ENCODE measurements around the gene ZSWIM5. TPM values are rescaled to one million over a fixed set of nuclear protein-coding genes. Genes with fewer than 3 reads are reported as not detected.

Gene ZSWIM5
- total RNA-seq, 2 donors from 2014 or later, result 3.6 to 4.4 TPM

- H3K4me1 ChIP-seq, result no peaks in the 10 kb centered on the region
- intact Hi-C loops (cut with DNase I), result no loop called here
- no peaks in the 10 kb centered on the region for H3K9me3 ChIP-seq
- H3K4me3 ChIP-seq, result no peak overlapping the region
- 92 to 95% methylated on average over 1 of the region's 1 CpG for WGBS, 2 donors
- H3K27me3 ChIP-seq, result no peaks in the 10 kb centered on the region
- no peak for ATAC-seq
- no peak overlapping the region for H3K27ac ChIP-seq
- peaks cover 4 to 15% of the 10 kb centered on the region in 2 donors for H3K36me3 ChIP-seq (replicated peaks in 1 of 2; ENCODE audit: insufficient read depth in 1 of 2, low read depth in 2 of 2)
- TF ChIP-seq, protein P1, sequence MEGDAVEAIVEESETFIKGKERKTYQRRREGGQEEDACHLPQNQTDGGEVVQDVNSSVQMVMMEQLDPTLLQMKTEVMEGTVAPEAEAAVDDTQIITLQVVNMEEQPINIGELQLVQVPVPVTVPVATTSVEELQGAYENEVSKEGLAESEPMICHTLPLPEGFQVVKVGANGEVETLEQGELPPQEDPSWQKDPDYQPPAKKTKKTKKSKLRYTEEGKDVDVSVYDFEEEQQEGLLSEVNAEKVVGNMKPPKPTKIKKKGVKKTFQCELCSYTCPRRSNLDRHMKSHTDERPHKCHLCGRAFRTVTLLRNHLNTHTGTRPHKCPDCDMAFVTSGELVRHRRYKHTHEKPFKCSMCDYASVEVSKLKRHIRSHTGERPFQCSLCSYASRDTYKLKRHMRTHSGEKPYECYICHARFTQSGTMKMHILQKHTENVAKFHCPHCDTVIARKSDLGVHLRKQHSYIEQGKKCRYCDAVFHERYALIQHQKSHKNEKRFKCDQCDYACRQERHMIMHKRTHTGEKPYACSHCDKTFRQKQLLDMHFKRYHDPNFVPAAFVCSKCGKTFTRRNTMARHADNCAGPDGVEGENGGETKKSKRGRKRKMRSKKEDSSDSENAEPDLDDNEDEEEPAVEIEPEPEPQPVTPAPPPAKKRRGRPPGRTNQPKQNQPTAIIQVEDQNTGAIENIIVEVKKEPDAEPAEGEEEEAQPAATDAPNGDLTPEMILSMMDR (IDR thresholded peaks at IDR 0.05), result no peak
- no peak for TF ChIP-seq POLR2A (IDR thresholded peaks at IDR 0.05)
- no peak for DNase-seq
These were observed 232.8 kb downstream of the ZSWIM5 start for GRCh38 chr1:44973645-44974044.

- intact Hi-C loops (cut with DNase I), result no loop called here
- H3K4me3 ChIP-seq, result no peak overlapping the region
- H3K36me3 ChIP-seq (replicated peaks in 1 of 2; ENCODE audit: insufficient read depth in 1 of 2, low read depth in 2 of 2), result peaks cover 0 to under 1% of the 10 kb centered on the region in 2 donors
- H3K27ac ChIP-seq, result no peak overlapping the region
- TF ChIP-seq, protein P1 (IDR thresholded peaks at IDR 0.05), result no peak
- no peak for TF ChIP-seq POLR2A (IDR thresholded peaks at IDR 0.05)
- H3K27me3 ChIP-seq, result no peaks in the 10 kb centered on the region
- H3K9me3 ChIP-seq, result no peaks in the 10 kb centered on the region
- DNase-seq (no peak), ATAC-seq (no peak)
- no peaks in the 10 kb centered on the region for H3K4me1 ChIP-seq
- WGBS, 2 donors, result 37 to 44% methylated on average over 4 of the region's 4 CpGs
These were observed 236.1 kb downstream of the ZSWIM5 start for GRCh38 chr1:44970317-44970716.

Other genes starting within 250 kb of the ZSWIM5 start
- 10 to 100 TPM; 13.0 to 33.9 TPM for gene EIF2B3, start 220.0 kb downstream of the ZSWIM5 start, total RNA-seq
- 10 to 100 TPM; 42.3 to 51.4 TPM for gene HECTD3, start 195.3 kb downstream of the ZSWIM5 start, total RNA-seq
- gene UROD, start 194.4 kb downstream of the ZSWIM5 start, total RNA-seq, result 10 to 100 TPM; 32.2 to 39.6 TPM
- under 1 TPM in 1 of 2 donors, not detected in 1; 0.26 TPM for gene HPDL, start 120.3 kb upstream of the ZSWIM5 start, total RNA-seq
- gene TOE1, start 133.6 kb upstream of the ZSWIM5 start, total RNA-seq, result 1 to 10 TPM; 2.0 to 2.3 TPM
- gene MUTYH, start 133.8 kb upstream of the ZSWIM5 start, total RNA-seq, result 10 to 100 TPM; 19.7 to 21.8 TPM

Data from body of pancreas (tissue), 4 donors.